Right atrium auricular region (tissue), 2 donors: ENCODE data around the gene SLC66A2. TPM values are rescaled to one million over a fixed set of nuclear protein-coding genes. Genes with fewer than 3 reads are reported as not detected.
A peak's percentile ranks its signal among the peaks of the same experiment; 100 is the strongest.
"Not testable (repeated sequence)": the region's sequence is repeated elsewhere in the genome, so short reads cannot be mapped to it uniquely, and the experiment has no call there.

Experiments
- DNase-seq: peaks from one replicate; pipeline ENCODE4 v3.0.0-alpha.2; 2019; ENCODE audit warnings: low spot score
- H3K27ac ChIP-seq, 2 donors: fragments of 200-600 bp; sonication (generic); 1 replicate in 1 of 2; 2 replicates in 1 of 2; pipeline ENCODE4 v1.5.1; 2016 to 2019
- H3K27me3 ChIP-seq, 2 donors: fragments of 200-600 bp; sonication (generic); one replicate each; pipeline versions ENCODE4 v1.5.1 to v1.6.0; 2017 to 2019
- H3K36me3 ChIP-seq: fragments of 200-600 bp; sonication (generic); one replicate; pipeline ENCODE4 v1.5.1; 2016
- H3K4me1 ChIP-seq, 2 donors: fragments of 200-600 bp; sonication (generic); one replicate each; pipeline versions ENCODE4 v1.5.1 to v1.6.0; 2017 to 2019
- H3K4me3 ChIP-seq, 2 donors: fragments of 200-600 bp; sonication (generic); 1 replicate in 1 of 2; 2 replicates in 1 of 2; pipeline ENCODE4 v1.5.1; 2017 to 2019; ENCODE audit warnings: mild to moderate bottlenecking in 1 of 2, moderate library complexity in 1 of 2
- H3K9me3 ChIP-seq, 2 donors: fragments of 200-600 bp; sonication (generic); one replicate each; pipeline ENCODE4 v1.5.1; 2019
- total RNA-seq, 2 donors: library from RNA; depleted of rRNA; stranded (reverse); fragments of >200 nt; gene quantifications; one replicate each; pipeline ENCODE4 v1.1.0, GENCODE V29; 2016
- TF ChIP-seq, protein P1 (sequence below), 2 donors: fragments of 200-600 bp; sonication (generic); IDR thresholded peaks; one replicate each; pipeline ENCODE4 v1.5.1; 2019; ENCODE audit warnings: antibody characterized with exemption in 2 of 2

SLC66A2 gene
- total RNA-seq, 2 donors from 2014 or later, result 21.4 to 22.9 TPM

DNA sequence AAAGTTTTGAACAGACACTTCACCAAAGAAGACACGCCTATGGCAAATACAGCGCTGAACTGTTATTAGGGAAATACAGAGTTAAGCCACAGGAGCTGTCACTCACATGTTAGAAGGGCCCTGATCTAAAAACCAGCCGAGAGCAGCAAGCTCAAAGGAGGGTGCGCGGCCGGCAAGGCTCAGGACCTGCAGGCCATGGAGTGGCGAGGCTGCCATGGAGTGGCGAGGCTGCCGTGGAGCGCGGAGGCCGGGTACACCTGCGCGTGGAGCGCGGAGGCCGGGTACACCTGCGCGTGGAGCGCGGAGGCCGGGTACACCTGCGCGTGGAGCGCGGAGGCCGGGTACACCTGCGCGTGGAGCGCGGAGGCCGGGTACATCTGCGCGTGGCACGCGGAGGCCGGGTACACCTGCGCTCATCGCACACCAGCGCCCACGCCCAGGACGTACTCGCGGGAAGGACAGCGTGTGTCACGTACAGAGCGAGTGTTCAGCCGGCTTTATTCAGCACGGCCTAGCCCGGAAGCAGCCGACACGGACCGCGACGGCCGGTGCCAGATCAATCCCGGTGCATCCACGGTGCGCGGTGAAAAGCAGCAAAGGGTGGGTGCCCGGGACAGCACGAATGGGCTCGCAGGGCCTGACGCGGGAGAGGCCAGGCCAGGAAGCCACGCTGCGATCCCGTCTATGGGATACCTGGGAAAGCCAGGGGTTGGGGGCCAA is 68.8 kb downstream of the SLC66A2 start:
- no peak overlapping the region for H3K4me3 ChIP-seq
- DNase-seq, result peak; percentile 40
- no peaks in the 10 kb centered on the region for H3K4me1 ChIP-seq
- no peaks in the 10 kb centered on the region for H3K36me3 ChIP-seq
- H3K27me3 ChIP-seq, result no peaks in the 10 kb centered on the region
- H3K27ac ChIP-seq, result no peak overlapping the region
- H3K9me3 ChIP-seq, result no peaks in the 10 kb centered on the region
- TF ChIP-seq, protein P1, sequence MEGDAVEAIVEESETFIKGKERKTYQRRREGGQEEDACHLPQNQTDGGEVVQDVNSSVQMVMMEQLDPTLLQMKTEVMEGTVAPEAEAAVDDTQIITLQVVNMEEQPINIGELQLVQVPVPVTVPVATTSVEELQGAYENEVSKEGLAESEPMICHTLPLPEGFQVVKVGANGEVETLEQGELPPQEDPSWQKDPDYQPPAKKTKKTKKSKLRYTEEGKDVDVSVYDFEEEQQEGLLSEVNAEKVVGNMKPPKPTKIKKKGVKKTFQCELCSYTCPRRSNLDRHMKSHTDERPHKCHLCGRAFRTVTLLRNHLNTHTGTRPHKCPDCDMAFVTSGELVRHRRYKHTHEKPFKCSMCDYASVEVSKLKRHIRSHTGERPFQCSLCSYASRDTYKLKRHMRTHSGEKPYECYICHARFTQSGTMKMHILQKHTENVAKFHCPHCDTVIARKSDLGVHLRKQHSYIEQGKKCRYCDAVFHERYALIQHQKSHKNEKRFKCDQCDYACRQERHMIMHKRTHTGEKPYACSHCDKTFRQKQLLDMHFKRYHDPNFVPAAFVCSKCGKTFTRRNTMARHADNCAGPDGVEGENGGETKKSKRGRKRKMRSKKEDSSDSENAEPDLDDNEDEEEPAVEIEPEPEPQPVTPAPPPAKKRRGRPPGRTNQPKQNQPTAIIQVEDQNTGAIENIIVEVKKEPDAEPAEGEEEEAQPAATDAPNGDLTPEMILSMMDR (IDR thresholded peaks at IDR 0.05), result no peak

GRCh38 chr18:79881695-79882094 is 69.8 kb downstream of the SLC66A2 start:
- Histone ChIP-seq H3K27me3 (no peaks in the 10 kb centered on the region), H3K4me3 (no peak overlapping the region), H3K4me1 (no peaks in the 10 kb centered on the region), H3K27ac (no peak overlapping the region), H3K9me3 (no peaks in the 10 kb centered on the region), H3K36me3 (no peaks in the 10 kb centered on the region)
- TF ChIP-seq, protein P1 (IDR thresholded peaks at IDR 0.05), result no peak
- DNase-seq, result peak; percentile 36

DNA sequence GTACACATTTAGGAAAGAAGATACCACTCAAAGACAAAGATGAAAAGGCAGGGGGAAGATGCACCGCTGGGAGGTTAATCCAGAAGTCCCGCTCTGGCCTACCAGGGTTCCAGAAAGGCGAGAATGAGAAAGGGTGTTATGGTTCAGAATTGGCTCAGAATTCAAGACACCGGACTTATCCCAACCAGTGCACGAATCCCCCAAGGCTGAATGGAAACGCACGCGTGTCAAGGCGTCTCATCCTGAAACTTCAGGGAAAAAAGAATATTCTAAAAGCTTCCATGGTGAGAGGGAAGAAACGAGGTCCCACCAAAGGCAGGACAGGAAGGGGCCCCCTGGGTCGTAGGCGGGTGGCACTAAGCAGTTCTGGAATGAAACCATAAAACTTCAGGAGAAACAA is 71.9 kb downstream of the SLC66A2 start:
- Histone ChIP-seq H3K4me1 (no peaks in the 10 kb centered on the region), H3K9me3 (no peaks in the 10 kb centered on the region), H3K4me3 (no peak overlapping the region), H3K36me3 (no peaks in the 10 kb centered on the region), H3K27me3 (no peaks in the 10 kb centered on the region), H3K27ac (no peak overlapping the region)
- peak; percentile 43 for DNase-seq
- TF ChIP-seq, protein P1 (IDR thresholded peaks at IDR 0.05), result no peak

DNA sequence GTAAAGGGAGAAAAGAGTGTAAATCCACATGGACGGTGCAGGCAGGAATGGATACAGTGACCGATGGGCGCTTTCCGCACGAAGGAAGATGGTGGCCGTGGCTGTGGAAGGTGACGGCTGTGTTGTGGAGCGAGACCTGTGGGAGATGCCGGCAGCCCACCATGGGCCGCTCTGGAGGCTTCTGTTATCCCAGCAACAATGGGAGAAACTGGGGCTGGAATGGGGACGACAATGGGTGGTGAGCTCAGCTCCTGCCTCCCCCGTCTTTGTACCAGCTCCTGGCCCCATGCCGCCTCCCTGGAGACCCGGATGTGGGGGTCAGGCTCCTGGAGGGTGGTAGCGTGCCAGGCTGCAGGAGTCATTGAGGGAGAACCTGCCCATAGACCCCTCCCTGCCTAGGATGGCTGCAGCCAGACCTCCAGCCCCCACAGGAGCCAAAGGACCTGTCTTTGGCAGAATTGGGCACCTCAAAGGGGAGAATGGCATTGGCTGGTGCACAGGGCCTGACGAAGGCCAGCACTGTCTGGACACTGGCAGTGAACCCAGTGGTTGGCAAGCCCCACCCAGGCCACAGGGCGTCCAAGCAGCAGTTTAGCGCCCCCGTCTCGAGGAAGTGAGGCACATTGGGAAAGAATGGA is 72.6 kb downstream of the SLC66A2 start:
- H3K4me3 ChIP-seq, result no peak overlapping the region
- TF ChIP-seq, protein P1 (IDR thresholded peaks at IDR 0.05), result no peak
- peak; percentile 38 for DNase-seq
- H3K36me3 ChIP-seq, result no peaks in the 10 kb centered on the region
- no peaks in the 10 kb centered on the region for H3K4me1 ChIP-seq
- no peak overlapping the region for H3K27ac ChIP-seq
- H3K27me3 ChIP-seq, result no peaks in the 10 kb centered on the region
- no peaks in the 10 kb centered on the region for H3K9me3 ChIP-seq

DNA sequence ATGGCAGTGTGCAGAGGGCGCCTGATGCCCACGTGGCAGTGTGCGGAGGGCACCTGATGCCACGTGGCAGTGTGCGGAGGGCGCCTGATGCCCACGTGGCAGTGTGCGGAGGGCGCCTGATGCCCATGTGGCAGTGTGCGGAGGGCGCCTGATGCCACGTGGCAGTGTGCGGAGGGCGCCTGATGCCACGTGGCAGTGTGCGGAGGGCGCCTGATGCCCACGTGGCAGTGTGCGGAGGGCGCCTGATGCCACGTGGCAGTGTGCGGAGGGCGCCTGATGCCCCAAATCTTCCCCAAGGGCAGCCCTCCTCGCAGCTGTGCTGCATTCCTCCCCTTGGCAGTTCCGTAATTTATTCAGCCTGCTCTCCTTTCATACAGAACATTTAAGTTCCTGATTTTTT is 73.2 kb downstream of the SLC66A2 start:
- not testable (repeated sequence) for H3K4me1 ChIP-seq, H3K9me3 ChIP-seq, H3K27ac ChIP-seq, DNase-seq, H3K4me3 ChIP-seq, H3K27me3 ChIP-seq, H3K36me3 ChIP-seq

- Histone ChIP-seq H3K4me3 (no peak overlapping the region), H3K4me1 (no peaks in the 10 kb centered on the region), H3K36me3 (no peaks in the 10 kb centered on the region), H3K27ac (no peak overlapping the region), H3K27me3 (no peaks in the 10 kb centered on the region), H3K9me3 (no peaks in the 10 kb centered on the region)
- DNase-seq, result peak; percentile 30
- TF ChIP-seq, protein P1 (IDR thresholded peaks at IDR 0.05), result no peak
These were observed 74.0 kb downstream of the SLC66A2 start for GRCh38 chr18:79877163-79878091.
